WTC11 (cell line): ENCODE results near the gene DTX4. TPM values are rescaled to one million over a fixed set of nuclear protein-coding genes. Genes with fewer than 3 reads are reported as not detected.

Experiments used
- ATAC-seq: fragments of 200-7000 bp; cut with Tn5 transposase; 2 replicates; pipeline ENCODE4 v1.10.0; 2021; ENCODE audit warnings: mild to moderate bottlenecking, moderate library complexity
- CTCF ChIA-PET: fragments of 300-600 bp; sonication (Branson Sonifier 250); formaldehyde crosslinking; loops from one replicate; lab custom pipeline; 2021; ENCODE audit warnings: antibody characterized with exemption; lab: Charles Lee
- POLR2A ChIA-PET: fragments of 350-600 bp; sonication (Branson Sonifier 250); formaldehyde crosslinking; loops from one replicate; lab custom pipeline; 2021; ENCODE audit warnings: antibody characterized with exemption; lab: Charles Lee
- DNase-seq: peaks from one replicate; pipeline ENCODE4 v3.0.0; 2021; ENCODE audit warnings: low spot score
- H3K27ac Mint-ChIP-seq: 2 replicates; pipeline ENCODE4 v1.8.0; 2021; ENCODE audit warnings: mixed read lengths
- H3K27me3 Mint-ChIP-seq: 2 replicates; pipeline ENCODE4 v1.8.0; 2021; ENCODE audit warnings: low read depth, mild to moderate bottlenecking, moderate library complexity, mixed read lengths
- H3K36me3 Mint-ChIP-seq: 2 replicates; pipeline ENCODE4 v1.8.0; 2021; ENCODE audit warnings: mixed read lengths
- H3K4me1 Mint-ChIP-seq: 2 replicates; pipeline ENCODE4 v1.8.0; 2022; ENCODE audit warnings: mixed read lengths
- H3K4me3 Mint-ChIP-seq: 2 replicates; pipeline ENCODE4 v1.8.0; 2021; ENCODE audit warnings: mild to moderate bottlenecking, moderate library complexity, mixed read lengths
- H3K9me3 Mint-ChIP-seq: 2 replicates; pipeline ENCODE4 v1.8.0; 2021; ENCODE audit warnings: mixed read lengths
- ESRRA ChIP-seq: sonication (generic); formaldehyde crosslinking; IDR thresholded peaks from 2 replicates; pipeline ENCODE4 v1.8.1; 2022; ENCODE audit warnings: mild to moderate bottlenecking, missing genetic modification reagents, borderline replicate concordance
- IRF2 ChIP-seq: sonication (generic); formaldehyde crosslinking; IDR thresholded peaks from 2 replicates; pipeline ENCODE4 v1.8.0; 2022; ENCODE audit warnings: low read depth, missing genetic modification reagents, borderline replicate concordance
- KAT7 ChIP-seq: sonication (generic); formaldehyde crosslinking; IDR thresholded peaks from 2 replicates; pipeline ENCODE4 v1.8.1; 2023; ENCODE audit warnings: missing genetic modification reagents, mild to moderate bottlenecking, borderline replicate concordance
- NFATC4 ChIP-seq: fragments of 250-450 bp; sonication (Bioruptor Pico); IDR thresholded peaks from 2 replicates; pipeline ENCODE4 v1.9.0; 2021; ENCODE audit warnings: mild to moderate bottlenecking
- NFE2L1 ChIP-seq: sonication (generic); formaldehyde crosslinking; IDR thresholded peaks from 2 replicates; pipeline ENCODE4 v1.8.1; 2023; ENCODE audit warnings: missing genetic modification reagents
- RELA ChIP-seq: sonication (generic); formaldehyde crosslinking; IDR thresholded peaks from 2 replicates; pipeline ENCODE4 v1.8.1; 2022; ENCODE audit warnings: missing genetic modification reagents, mild to moderate bottlenecking, borderline replicate concordance
- RORB ChIP-seq: fragments of 250-450 bp; sonication (Bioruptor Pico); IDR thresholded peaks from 2 replicates; pipeline ENCODE4 v1.9.0; 2021; ENCODE audit warnings: mild to moderate bottlenecking
- SOX15 ChIP-seq: fragments of 250-450 bp; sonication (Bioruptor Pico); IDR thresholded peaks from 2 replicates; pipeline ENCODE4 v1.9.0; 2021; ENCODE audit warnings: mild to moderate bottlenecking
- ZNF121 ChIP-seq: sonication (generic); formaldehyde crosslinking; IDR thresholded peaks from 2 replicates; pipeline ENCODE4 v1.8.0; 2023; ENCODE audit warnings: missing genetic modification reagents
- ZNF219 ChIP-seq: sonication (generic); formaldehyde crosslinking; IDR thresholded peaks from 2 replicates; pipeline ENCODE4 v1.8.0; 2023; ENCODE audit warnings: missing genetic modification reagents, mild to moderate bottlenecking, borderline replicate concordance
- ZNF317 ChIP-seq: sonication (generic); formaldehyde crosslinking; IDR thresholded peaks from 2 replicates; pipeline ENCODE4 v1.8.1; 2023; ENCODE audit warnings: low read depth, mild to moderate bottlenecking, moderate library complexity, missing genetic modification reagents, borderline replicate concordance
- ZNF416 ChIP-seq: fragments of 250-450 bp; sonication (Bioruptor Pico); IDR thresholded peaks from 2 replicates; pipeline ENCODE4 v1.9.0; 2021; ENCODE audit warnings: mild to moderate bottlenecking, inconsistent platforms
- total RNA-seq: library from RNA; stranded (reverse); gene quantifications from 3 replicates; pipeline ENCODE4 v1.2.3, GENCODE V29; 2021
- TF ChIP-seq, protein P1 (sequence below): sonication (generic); formaldehyde crosslinking; IDR thresholded peaks from 2 replicates; pipeline ENCODE4 v1.8.1; 2022; ENCODE audit warnings: mild to moderate bottlenecking, moderate library complexity, missing genetic modification reagents
- TF ChIP-seq, protein P2 (sequence below): fragments of 250-450 bp; sonication (Bioruptor Pico); IDR thresholded peaks from 2 replicates; pipeline ENCODE4 v2.1.2; 2022; ENCODE audit warnings: mild to moderate bottlenecking, moderate library complexity
- TF ChIP-seq, protein P3 (sequence below): sonication (generic); formaldehyde crosslinking; IDR thresholded peaks from 2 replicates; pipeline ENCODE4 v1.8.0; 2022; ENCODE audit warnings: missing genetic modification reagents
- TF ChIP-seq, protein P4 (sequence below): sonication (generic); formaldehyde crosslinking; IDR thresholded peaks from 2 replicates; pipeline ENCODE4 v1.8.1; 2022; ENCODE audit warnings: mild to moderate bottlenecking, missing genetic modification reagents, moderate library complexity, borderline replicate concordance
- TF ChIP-seq, protein P5 (sequence below): fragments of 250-450 bp; sonication (Bioruptor Pico); IDR thresholded peaks from 2 replicates; pipeline ENCODE4 v1.9.0; 2021; ENCODE audit warnings: moderate library complexity, mild to moderate bottlenecking, inconsistent platforms, borderline replicate concordance
- TF ChIP-seq, protein P6 (sequence below): sonication (generic); formaldehyde crosslinking; IDR thresholded peaks from 2 replicates; pipeline ENCODE4 v1.8.1; 2023; ENCODE audit warnings: mild to moderate bottlenecking, missing genetic modification reagents
- TF ChIP-seq, protein P7 (sequence below): sonication (generic); formaldehyde crosslinking; IDR thresholded peaks from 2 replicates; pipeline ENCODE4 v1.8.1; 2023; ENCODE audit warnings: mild to moderate bottlenecking, missing genetic modification reagents, moderate library complexity

Gene DTX4
- total RNA-seq, 1 experiment from 2014 or later = 15.5 TPM

DNA sequence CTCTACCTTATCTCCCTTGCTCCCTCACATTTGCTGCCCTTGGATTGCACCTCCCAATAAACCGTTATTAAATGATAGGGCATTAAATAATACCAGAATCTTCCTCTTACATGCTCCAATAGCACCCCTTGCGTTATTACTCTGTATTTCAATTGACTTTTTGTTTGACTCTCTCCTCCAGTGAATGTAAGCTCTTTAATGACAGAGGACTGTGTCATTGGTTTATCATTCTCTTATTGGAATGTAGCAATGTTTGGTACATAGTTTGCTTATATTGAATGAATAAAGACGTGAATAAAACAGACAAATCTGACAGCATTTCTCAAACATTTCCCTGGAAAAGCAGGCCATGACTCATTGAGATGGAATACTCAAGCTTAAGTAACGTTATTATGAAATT lies 49.5 kb downstream of the DTX4 start:
- POLR2A ChIA-PET = no interaction called here
- Mint-ChIP-seq H3K9me3 (no peaks in the 10 kb centered on the region), H3K27ac (no peak overlapping the region)
- TF ChIP-seq, protein P1, sequence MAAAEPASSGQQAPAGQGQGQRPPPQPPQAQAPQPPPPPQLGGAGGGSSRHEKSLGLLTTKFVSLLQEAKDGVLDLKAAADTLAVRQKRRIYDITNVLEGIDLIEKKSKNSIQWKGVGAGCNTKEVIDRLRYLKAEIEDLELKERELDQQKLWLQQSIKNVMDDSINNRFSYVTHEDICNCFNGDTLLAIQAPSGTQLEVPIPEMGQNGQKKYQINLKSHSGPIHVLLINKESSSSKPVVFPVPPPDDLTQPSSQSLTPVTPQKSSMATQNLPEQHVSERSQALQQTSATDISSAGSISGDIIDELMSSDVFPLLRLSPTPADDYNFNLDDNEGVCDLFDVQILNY = no peak
- TF ChIP-seq ZNF317 (CRISPR knock-in tag) (no peak), KAT7 (CRISPR knock-in tag) (no peak), NFE2L1 (CRISPR knock-in tag) (no peak), SOX15 (CRISPR knock-in tag) (no peak), RORB (no peak), RELA (no peak), IRF2 (no peak), ZNF219 (CRISPR knock-in tag) (no peak), NFATC4 (no peak), ESRRA (CRISPR knock-in tag) (no peak), ZNF121 (CRISPR knock-in tag) (no peak), ZNF416 (CRISPR knock-in tag) (no peak)
- TF ChIP-seq, protein P2, sequence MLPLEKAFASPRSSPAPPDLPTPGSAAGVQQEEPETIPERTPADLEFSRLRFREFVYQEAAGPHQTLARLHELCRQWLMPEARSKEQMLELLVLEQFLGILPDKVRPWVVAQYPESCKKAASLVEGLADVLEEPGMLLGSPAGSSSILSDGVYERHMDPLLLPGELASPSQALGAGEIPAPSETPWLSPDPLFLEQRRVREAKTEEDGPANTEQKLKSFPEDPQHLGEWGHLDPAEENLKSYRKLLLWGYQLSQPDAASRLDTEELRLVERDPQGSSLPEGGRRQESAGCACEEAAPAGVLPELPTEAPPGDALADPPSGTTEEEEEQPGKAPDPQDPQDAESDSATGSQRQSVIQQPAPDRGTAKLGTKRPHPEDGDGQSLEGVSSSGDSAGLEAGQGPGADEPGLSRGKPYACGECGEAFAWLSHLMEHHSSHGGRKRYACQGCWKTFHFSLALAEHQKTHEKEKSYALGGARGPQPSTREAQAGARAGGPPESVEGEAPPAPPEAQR (CRISPR knock-in tag) = no peak
- TF ChIP-seq, protein P3, sequence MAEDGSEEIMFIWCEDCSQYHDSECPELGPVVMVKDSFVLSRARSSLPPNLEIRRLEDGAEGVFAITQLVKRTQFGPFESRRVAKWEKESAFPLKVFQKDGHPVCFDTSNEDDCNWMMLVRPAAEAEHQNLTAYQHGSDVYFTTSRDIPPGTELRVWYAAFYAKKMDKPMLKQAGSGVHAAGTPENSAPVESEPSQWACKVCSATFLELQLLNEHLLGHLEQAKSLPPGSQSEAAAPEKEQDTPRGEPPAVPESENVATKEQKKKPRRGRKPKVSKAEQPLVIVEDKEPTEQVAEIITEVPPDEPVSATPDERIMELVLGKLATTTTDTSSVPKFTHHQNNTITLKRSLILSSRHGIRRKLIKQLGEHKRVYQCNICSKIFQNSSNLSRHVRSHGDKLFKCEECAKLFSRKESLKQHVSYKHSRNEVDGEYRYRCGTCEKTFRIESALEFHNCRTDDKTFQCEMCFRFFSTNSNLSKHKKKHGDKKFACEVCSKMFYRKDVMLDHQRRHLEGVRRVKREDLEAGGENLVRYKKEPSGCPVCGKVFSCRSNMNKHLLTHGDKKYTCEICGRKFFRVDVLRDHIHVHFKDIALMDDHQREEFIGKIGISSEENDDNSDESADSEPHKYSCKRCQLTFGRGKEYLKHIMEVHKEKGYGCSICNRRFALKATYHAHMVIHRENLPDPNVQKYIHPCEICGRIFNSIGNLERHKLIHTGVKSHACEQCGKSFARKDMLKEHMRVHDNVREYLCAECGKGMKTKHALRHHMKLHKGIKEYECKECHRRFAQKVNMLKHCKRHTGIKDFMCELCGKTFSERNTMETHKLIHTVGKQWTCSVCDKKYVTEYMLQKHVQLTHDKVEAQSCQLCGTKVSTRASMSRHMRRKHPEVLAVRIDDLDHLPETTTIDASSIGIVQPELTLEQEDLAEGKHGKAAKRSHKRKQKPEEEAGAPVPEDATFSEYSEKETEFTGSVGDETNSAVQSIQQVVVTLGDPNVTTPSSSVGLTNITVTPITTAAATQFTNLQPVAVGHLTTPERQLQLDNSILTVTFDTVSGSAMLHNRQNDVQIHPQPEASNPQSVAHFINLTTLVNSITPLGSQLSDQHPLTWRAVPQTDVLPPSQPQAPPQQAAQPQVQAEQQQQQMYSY = no peak
- TF ChIP-seq, protein P4, sequence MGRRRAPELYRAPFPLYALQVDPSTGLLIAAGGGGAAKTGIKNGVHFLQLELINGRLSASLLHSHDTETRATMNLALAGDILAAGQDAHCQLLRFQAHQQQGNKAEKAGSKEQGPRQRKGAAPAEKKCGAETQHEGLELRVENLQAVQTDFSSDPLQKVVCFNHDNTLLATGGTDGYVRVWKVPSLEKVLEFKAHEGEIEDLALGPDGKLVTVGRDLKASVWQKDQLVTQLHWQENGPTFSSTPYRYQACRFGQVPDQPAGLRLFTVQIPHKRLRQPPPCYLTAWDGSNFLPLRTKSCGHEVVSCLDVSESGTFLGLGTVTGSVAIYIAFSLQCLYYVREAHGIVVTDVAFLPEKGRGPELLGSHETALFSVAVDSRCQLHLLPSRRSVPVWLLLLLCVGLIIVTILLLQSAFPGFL (CRISPR knock-in tag) = no peak
- TF ChIP-seq, protein P5, sequence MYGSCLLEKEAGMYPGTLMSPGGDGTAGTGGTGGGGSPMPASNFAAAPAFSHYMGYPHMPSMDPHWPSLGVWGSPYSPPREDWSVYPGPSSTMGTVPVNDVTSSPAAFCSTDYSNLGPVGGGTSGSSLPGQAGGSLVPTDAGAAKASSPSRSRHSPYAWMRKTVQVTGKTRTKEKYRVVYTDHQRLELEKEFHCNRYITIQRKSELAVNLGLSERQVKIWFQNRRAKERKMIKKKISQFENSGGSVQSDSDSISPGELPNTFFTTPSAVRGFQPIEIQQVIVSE (CRISPR knock-in tag) = no peak
- TF ChIP-seq, protein P6, sequence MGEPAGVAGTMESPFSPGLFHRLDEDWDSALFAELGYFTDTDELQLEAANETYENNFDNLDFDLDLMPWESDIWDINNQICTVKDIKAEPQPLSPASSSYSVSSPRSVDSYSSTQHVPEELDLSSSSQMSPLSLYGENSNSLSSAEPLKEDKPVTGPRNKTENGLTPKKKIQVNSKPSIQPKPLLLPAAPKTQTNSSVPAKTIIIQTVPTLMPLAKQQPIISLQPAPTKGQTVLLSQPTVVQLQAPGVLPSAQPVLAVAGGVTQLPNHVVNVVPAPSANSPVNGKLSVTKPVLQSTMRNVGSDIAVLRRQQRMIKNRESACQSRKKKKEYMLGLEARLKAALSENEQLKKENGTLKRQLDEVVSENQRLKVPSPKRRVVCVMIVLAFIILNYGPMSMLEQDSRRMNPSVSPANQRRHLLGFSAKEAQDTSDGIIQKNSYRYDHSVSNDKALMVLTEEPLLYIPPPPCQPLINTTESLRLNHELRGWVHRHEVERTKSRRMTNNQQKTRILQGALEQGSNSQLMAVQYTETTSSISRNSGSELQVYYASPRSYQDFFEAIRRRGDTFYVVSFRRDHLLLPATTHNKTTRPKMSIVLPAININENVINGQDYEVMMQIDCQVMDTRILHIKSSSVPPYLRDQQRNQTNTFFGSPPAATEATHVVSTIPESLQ (CRISPR knock-in tag) = no peak
- TF ChIP-seq, protein P7, sequence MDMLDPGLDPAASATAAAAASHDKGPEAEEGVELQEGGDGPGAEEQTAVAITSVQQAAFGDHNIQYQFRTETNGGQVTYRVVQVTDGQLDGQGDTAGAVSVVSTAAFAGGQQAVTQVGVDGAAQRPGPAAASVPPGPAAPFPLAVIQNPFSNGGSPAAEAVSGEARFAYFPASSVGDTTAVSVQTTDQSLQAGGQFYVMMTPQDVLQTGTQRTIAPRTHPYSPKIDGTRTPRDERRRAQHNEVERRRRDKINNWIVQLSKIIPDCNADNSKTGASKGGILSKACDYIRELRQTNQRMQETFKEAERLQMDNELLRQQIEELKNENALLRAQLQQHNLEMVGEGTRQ (CRISPR knock-in tag) = no peak
- TF ChIP-seq, all 79 proteins: peak for 0
- ATAC-seq = no peak
- DNase-seq = no peak
- Mint-ChIP-seq H3K36me3 (no peaks in the 10 kb centered on the region), H3K4me3 (no peak overlapping the region), H3K27me3 (no peaks in the 10 kb centered on the region; the same call in 1 of the 2 replicates), H3K4me1 (no peaks in the 10 kb centered on the region)
- CTCF ChIA-PET = interaction anchor here (1.2 to 1.9 kb wide), 4 partner anchors 15 to 50 kb away, joined by 4 to 5 read pairs (median 4); partner anchors contain the start of gene DTX4
